SU-DHL-6 (cell line): ENCODE measurements around the gene ARHGAP28.

Experiments
- CTCF ChIP-seq: fragments of 200-600 bp; sonication (generic); IDR thresholded peaks from one replicate; pipeline ENCODE4 v1.5.1; 2017; ENCODE audit warnings: antibody characterized with exemption, mild to moderate bottlenecking, low read length, moderate library complexity; ENCODE audit not compliant: insufficient read depth, poor library complexity, severe bottlenecking
- EZH2phosphoT487 ChIP-seq: fragments of 200-600 bp; sonication (generic), shearing (Covaris generic); conservative IDR thresholded peaks from 2 replicates; pipeline ENCODE4 v1.6.1; 2018; ENCODE audit warnings: mild to moderate bottlenecking, antibody characterized with exemption, low read length, moderate library complexity, mixed read lengths

- TF ChIP-seq CTCF, result no peak
- TF ChIP-seq EZH2phosphoT487, result no peak
Measured at GRCh38 chr18:6741786-6742185, 12.3 kb downstream of the ARHGAP28 start.
